Neural progenitor cell (in vitro differentiated cells): ENCODE measurements around the gene SCFD1. TPM values are rescaled to one million over a fixed set of nuclear protein-coding genes. Genes with fewer than 3 reads are reported as not detected.
"Not testable (repeated sequence)": the region's sequence is repeated elsewhere in the genome, so short reads cannot be mapped to it uniquely, and the experiment has no call there.

ENCODE experiments used
- DNase-seq: peaks from one replicate; pipeline ENCODE4 v3.0.0-alpha.2; 2016; ENCODE audit warnings: low spot score
- H2AFZ ChIP-seq: fragments of 200-600 bp; sonication (generic); replicated peaks from 2 replicates; pipeline ENCODE4 v1.6.1; 2016; ENCODE audit warnings: antibody characterized with exemption
- H3F3A ChIP-seq: fragments of 200-600 bp; sonication (generic); 2 replicates; pipeline ENCODE4 v1.6.1; 2016; ENCODE audit warnings: antibody characterized with exemption, low read depth
- H3K27ac ChIP-seq: fragments of 200-600 bp; sonication (generic); 2 replicates; pipeline ENCODE4 v1.5.1; 2016; ENCODE audit warnings: mild to moderate bottlenecking
- H3K27me3 ChIP-seq: fragments of 200-600 bp; sonication (generic); 2 replicates; pipeline ENCODE4 v1.6.1; 2016; ENCODE audit warnings: mild to moderate bottlenecking, moderate library complexity
- H3K36me3 ChIP-seq: fragments of 200-600 bp; sonication (generic); 2 replicates; pipeline ENCODE4 v1.5.1; 2016
- H3K4me1 ChIP-seq: fragments of 200-600 bp; sonication (generic); 2 replicates; pipeline ENCODE4 v1.6.1; 2016; ENCODE audit warnings: mixed run types
- H3K4me2 ChIP-seq: fragments of 200-600 bp; sonication (generic); 2 replicates; pipeline ENCODE4 v1.6.1; 2016
- H3K4me3 ChIP-seq: fragments of 200-600 bp; sonication (generic); 2 replicates; pipeline ENCODE4 v1.5.1; 2016
- H3K79me2 ChIP-seq: fragments of 200-600 bp; sonication (generic); 2 replicates; pipeline ENCODE4 v1.6.1; 2016; ENCODE audit warnings: low read depth
- H3K9ac ChIP-seq: fragments of 200-600 bp; sonication (generic); 2 replicates; pipeline ENCODE4 v1.6.1; 2016
- H3K9me3 ChIP-seq: fragments of 200-600 bp; sonication (generic); 2 replicates; pipeline ENCODE4 v1.5.1; 2016; ENCODE audit warnings: low read depth
- H4K20me1 ChIP-seq: fragments of 200-600 bp; sonication (generic); 2 replicates; pipeline ENCODE4 v1.6.1; 2016; ENCODE audit warnings: low read depth
- H3K27ac Mint-ChIP-seq: 3 replicates; pipeline ENCODE4 v1.8.0; 2021; ENCODE audit warnings: mixed read lengths
- H3K27me3 Mint-ChIP-seq: 2 replicates; pipeline ENCODE4 v1.8.0; 2022; ENCODE audit warnings: low read depth, mild to moderate bottlenecking, inconsistent platforms, moderate library complexity, mixed read lengths; ENCODE audit not compliant: insufficient read depth
- H3K36me3 Mint-ChIP-seq: 3 replicates; pipeline ENCODE4 v1.8.0; 2021; ENCODE audit warnings: mixed read lengths
- H3K4me1 Mint-ChIP-seq: 3 replicates; pipeline ENCODE4 v1.8.0; 2021; ENCODE audit warnings: mixed read lengths
- H3K4me3 Mint-ChIP-seq: 3 replicates; pipeline ENCODE4 v1.8.0; 2021; ENCODE audit warnings: mild to moderate bottlenecking, moderate library complexity, mixed read lengths
- H3K9me3 Mint-ChIP-seq: 3 replicates; pipeline ENCODE4 v1.8.0; 2020; ENCODE audit warnings: mixed read lengths
- EZH2 ChIP-seq: fragments of 200-600 bp; sonication (generic); IDR thresholded peaks from 2 replicates; pipeline ENCODE4 v1.6.1; 2017; ENCODE audit warnings: antibody characterized with exemption, mild to moderate bottlenecking, moderate library complexity
- EZH2phosphoT487 ChIP-seq: fragments of 200-600 bp; sonication (generic); IDR thresholded peaks from 2 replicates; pipeline ENCODE4 v1.6.1; 2017; ENCODE audit warnings: antibody characterized with exemption
- total RNA-seq: library from RNA; depleted of rRNA; stranded (reverse); fragments of >200 nt; gene quantifications from 2 replicates; pipeline ENCODE4 v1.2.3, GENCODE V29; 2015; ENCODE audit warnings: low replicate concordance
- TF ChIP-seq, protein P1 (sequence below): fragments of 200-600 bp; sonication (generic); IDR thresholded peaks from 2 replicates; pipeline ENCODE4 v1.5.1; 2017; ENCODE audit warnings: antibody characterized with exemption, mild to moderate bottlenecking

SCFD1 gene
- total RNA-seq, 1 donor from 2014 or later = 115 TPM

DNA sequence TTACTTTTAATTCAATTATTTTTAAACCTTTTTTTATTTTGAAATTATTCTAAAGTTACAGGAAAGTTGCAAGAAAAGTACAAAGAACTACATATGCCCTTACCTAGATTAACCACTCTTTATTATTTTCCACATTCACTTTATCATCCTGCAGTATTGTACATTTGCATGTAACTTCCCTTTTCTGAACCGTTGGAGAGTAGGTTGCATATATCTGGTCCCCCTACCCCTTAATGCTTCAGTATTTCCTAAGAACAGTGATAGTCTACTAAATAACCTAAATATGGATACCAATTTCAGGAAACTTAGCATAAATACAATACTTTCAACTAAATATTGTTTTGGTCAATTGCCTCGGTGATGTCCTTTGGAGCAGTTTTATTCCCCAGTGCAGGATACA is 48.2 kb upstream of the SCFD1 start:
- peaks cover 10% of the 10 kb centered on the region for H3F3A ChIP-seq
- H3K27ac ChIP-seq = no peak overlapping the region
- H3K9me3 ChIP-seq = no peaks in the 10 kb centered on the region
- TF ChIP-seq EZH2 (no peak), EZH2phosphoT487 (no peak)
- TF ChIP-seq, protein P1, sequence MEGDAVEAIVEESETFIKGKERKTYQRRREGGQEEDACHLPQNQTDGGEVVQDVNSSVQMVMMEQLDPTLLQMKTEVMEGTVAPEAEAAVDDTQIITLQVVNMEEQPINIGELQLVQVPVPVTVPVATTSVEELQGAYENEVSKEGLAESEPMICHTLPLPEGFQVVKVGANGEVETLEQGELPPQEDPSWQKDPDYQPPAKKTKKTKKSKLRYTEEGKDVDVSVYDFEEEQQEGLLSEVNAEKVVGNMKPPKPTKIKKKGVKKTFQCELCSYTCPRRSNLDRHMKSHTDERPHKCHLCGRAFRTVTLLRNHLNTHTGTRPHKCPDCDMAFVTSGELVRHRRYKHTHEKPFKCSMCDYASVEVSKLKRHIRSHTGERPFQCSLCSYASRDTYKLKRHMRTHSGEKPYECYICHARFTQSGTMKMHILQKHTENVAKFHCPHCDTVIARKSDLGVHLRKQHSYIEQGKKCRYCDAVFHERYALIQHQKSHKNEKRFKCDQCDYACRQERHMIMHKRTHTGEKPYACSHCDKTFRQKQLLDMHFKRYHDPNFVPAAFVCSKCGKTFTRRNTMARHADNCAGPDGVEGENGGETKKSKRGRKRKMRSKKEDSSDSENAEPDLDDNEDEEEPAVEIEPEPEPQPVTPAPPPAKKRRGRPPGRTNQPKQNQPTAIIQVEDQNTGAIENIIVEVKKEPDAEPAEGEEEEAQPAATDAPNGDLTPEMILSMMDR = no peak
- no peak overlapping the region for H2AFZ ChIP-seq
- DNase-seq = no peak
- H3K4me2 ChIP-seq = no peak overlapping the region
- H3K27me3 ChIP-seq = no peaks in the 10 kb centered on the region
- H3K27ac Mint-ChIP-seq = no peak overlapping the region
- H4K20me1 ChIP-seq = peaks cover 92% of the 10 kb centered on the region
- peaks cover 100% of the 10 kb centered on the region for H3K79me2 ChIP-seq
- peaks cover 81% of the 10 kb centered on the region for H3K9me3 Mint-ChIP-seq
- no peak overlapping the region for H3K4me3 Mint-ChIP-seq
- H3K27me3 Mint-ChIP-seq = peaks cover 3% of the 10 kb centered on the region
- H3K36me3 ChIP-seq = no peaks in the 10 kb centered on the region
- H3K4me1 Mint-ChIP-seq = no peaks in the 10 kb centered on the region
- no peak overlapping the region for H3K9ac ChIP-seq
- H3K4me3 ChIP-seq = no peak overlapping the region
- peaks cover 83% of the 10 kb centered on the region for H3K36me3 Mint-ChIP-seq
- peaks cover 25% of the 10 kb centered on the region for H3K4me1 ChIP-seq

DNA sequence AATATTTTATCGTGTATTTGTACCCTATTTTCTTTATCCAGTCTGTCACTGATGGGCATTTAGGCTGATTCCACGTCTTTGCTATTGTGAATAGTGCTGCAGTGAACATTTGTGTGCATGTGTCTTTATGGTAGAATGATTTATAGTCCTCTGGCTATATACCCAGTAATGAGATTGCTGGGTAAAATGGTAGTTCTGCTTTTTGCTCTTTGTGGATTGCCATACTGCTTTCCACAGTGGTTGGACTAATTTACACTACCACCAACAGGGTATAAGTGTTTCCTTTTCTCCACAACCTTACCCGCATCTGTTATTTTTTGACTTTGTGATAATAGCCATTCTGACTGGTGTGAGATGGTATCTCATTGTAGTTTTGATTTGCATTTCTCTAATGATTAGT is 47.3 kb upstream of the SCFD1 start:
- peaks cover 92% of the 10 kb centered on the region for H4K20me1 ChIP-seq

DNA sequence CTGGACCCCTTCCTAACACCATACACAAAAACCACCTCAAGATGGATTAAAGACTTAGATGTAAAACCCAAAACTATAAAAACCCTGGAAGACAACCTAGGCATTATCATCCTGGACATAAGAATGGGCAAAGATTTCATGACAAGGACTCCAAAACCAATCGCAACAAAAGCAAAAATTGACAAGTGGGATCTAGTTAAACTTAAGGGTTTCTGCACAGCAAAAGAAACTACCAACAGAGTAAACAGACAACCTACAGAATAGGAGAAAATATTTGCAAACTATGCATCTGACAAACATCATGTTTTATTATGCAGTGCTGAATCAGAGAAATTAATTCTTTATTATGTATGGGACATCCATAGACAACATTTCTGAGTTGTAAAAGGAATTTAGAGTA is 45.8 kb upstream of the SCFD1 start:
- H3K9me3 ChIP-seq, H3K9ac ChIP-seq, H3K36me3 ChIP-seq: not testable (repeated sequence)

More for the DNA sequence above, 47.3 kb upstream of the SCFD1 start:
- H3K27ac Mint-ChIP-seq, H3K4me3 Mint-ChIP-seq, H3K4me1 Mint-ChIP-seq, H3K4me2 ChIP-seq, H3K9ac ChIP-seq, H3K36me3 ChIP-seq, H3K27ac ChIP-seq, H2AFZ ChIP-seq, H3K27me3 ChIP-seq, H3K27me3 Mint-ChIP-seq, H3K4me3 ChIP-seq, H3K9me3 ChIP-seq, DNase-seq, H3F3A ChIP-seq: not testable (repeated sequence)
- Histone ChIP-seq H3K4me1 (peaks cover 16% of the 10 kb centered on the region), H3K79me2 (peaks cover 100% of the 10 kb centered on the region)
- H3K36me3 Mint-ChIP-seq = peaks cover 78% of the 10 kb centered on the region
- peaks cover 77% of the 10 kb centered on the region for H3K9me3 Mint-ChIP-seq

DNA sequence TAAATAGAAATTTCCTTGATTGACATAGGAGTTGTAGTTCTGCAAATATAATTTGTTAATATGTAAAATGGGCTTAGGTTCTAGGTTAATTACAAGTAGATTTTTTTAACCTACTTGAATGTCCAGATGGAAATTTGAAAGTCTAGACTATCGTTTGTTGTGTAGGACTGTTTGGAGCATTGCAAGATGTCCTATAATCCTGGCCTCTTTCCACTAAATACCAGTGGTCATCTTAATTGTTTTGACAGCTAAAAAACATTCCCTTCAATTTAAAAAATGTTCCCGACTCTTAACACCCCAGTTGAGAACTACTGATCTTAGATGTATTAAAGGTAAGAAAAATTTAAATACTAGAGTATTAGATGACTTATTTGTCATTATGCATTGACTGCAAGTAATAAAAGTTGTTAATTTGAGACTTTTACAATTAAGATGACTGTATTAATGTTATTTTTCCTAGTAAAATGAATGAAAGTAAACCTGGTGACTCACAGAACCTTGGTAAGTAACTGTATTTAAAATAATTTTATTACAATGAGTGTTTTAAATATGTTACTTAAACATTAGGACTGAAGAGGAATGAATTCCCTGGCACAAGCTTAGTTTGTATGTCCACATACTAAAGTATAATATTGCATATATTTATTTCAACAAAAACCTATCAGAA is 41.4 kb upstream of the SCFD1 start:
- H3K4me3 ChIP-seq = no peak overlapping the region
- no peak overlapping the region for H3K4me2 ChIP-seq
- peaks cover 7% of the 10 kb centered on the region for H3K9me3 ChIP-seq
- TF ChIP-seq, protein P1 = no peak
- TF ChIP-seq EZH2 (no peak), EZH2phosphoT487 (no peak)
- no peak overlapping the region for H3K9ac ChIP-seq
- H3F3A ChIP-seq = no peaks in the 10 kb centered on the region
- peaks cover 14% of the 10 kb centered on the region for H3K36me3 ChIP-seq
- no peak for DNase-seq
- peaks cover 2% of the 10 kb centered on the region for H3K27me3 Mint-ChIP-seq
- no peaks in the 10 kb centered on the region for H3K27me3 ChIP-seq
- no peak overlapping the region for H3K27ac ChIP-seq
- peaks cover 49% of the 10 kb centered on the region for H4K20me1 ChIP-seq
- no peak overlapping the region for H3K27ac Mint-ChIP-seq
- no peak overlapping the region for H3K4me3 Mint-ChIP-seq
- H3K4me1 ChIP-seq = no peaks in the 10 kb centered on the region
- no peak overlapping the region for H2AFZ ChIP-seq
- H3K79me2 ChIP-seq = peaks cover 100% of the 10 kb centered on the region
- H3K4me1 Mint-ChIP-seq = no peaks in the 10 kb centered on the region
- peaks cover 70% of the 10 kb centered on the region for H3K9me3 Mint-ChIP-seq
- peaks cover 66% of the 10 kb centered on the region for H3K36me3 Mint-ChIP-seq

More for the DNA sequence above, 45.8 kb upstream of the SCFD1 start:
- not testable (repeated sequence) for H3K4me1 ChIP-seq, H3K4me2 ChIP-seq, DNase-seq, H3K4me1 Mint-ChIP-seq, H3K4me3 ChIP-seq, H3K27ac ChIP-seq, H3K27ac Mint-ChIP-seq, H3K27me3 Mint-ChIP-seq, H3F3A ChIP-seq, H3K4me3 Mint-ChIP-seq, H3K27me3 ChIP-seq, H2AFZ ChIP-seq
- peaks cover 92% of the 10 kb centered on the region for H4K20me1 ChIP-seq
- Mint-ChIP-seq H3K36me3 (peaks cover 69% of the 10 kb centered on the region), H3K9me3 (peaks cover 68% of the 10 kb centered on the region)
- peaks cover 100% of the 10 kb centered on the region for H3K79me2 ChIP-seq
